Vagina (tissue), 2 donors: ENCODE data around the gene LZTS2.

ENCODE experiments used
- POLR2A ChIP-seq, 2 donors: fragments of 450-650 bp; IDR thresholded peaks; one replicate each; pipeline ENCODE4 v1.6.1; 2017; ENCODE audit warnings: antibody characterized with exemption in 2 of 2, mild to moderate bottlenecking in 2 of 2, moderate library complexity in 2 of 2
- POLR2AphosphoS5 ChIP-seq, 2 donors: sonication (generic); formaldehyde crosslinking; IDR thresholded peaks; one replicate each; pipeline ENCODE4 v1.9.0; 2017; ENCODE audit warnings: antibody characterized with exemption in 2 of 2, mild to moderate bottlenecking in 2 of 2, low read depth in 1 of 2; ENCODE audit not compliant: insufficient read depth in 1 of 2
- TF ChIP-seq, protein P1 (sequence below), 3 experiments: fragments of 450-650 bp in 2 of 3; fragments of 200-600 bp in 1 of 3; sonication (generic) in 1 of 3; IDR thresholded peaks; one replicate each; pipeline ENCODE4 v1.5.1; 2017 to 2019; ENCODE audit warnings: antibody characterized with exemption in 3 of 3, mild to moderate bottlenecking in 2 of 3, moderate library complexity in 2 of 3

DNA sequence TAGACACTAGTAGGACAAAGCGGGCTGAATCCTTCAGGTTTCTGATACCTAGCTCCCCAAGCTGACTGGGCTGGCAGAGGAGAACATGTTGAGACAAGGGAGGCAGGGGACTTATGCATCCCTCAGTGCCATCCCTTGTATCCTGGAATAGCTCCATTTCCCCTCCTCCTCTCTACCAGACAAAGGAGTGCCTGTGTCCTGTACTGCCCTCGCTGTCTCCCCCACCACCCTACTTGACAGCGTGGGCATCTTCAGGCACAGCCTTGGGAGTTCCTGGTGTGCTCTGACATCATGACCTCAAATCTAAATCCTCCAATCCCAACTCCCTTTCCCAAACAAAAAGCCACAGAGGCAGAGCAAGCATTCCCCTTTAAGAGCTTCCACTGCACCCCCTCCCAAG lies 40.5 kb downstream of the LZTS2 start:
- TF ChIP-seq, protein P1, sequence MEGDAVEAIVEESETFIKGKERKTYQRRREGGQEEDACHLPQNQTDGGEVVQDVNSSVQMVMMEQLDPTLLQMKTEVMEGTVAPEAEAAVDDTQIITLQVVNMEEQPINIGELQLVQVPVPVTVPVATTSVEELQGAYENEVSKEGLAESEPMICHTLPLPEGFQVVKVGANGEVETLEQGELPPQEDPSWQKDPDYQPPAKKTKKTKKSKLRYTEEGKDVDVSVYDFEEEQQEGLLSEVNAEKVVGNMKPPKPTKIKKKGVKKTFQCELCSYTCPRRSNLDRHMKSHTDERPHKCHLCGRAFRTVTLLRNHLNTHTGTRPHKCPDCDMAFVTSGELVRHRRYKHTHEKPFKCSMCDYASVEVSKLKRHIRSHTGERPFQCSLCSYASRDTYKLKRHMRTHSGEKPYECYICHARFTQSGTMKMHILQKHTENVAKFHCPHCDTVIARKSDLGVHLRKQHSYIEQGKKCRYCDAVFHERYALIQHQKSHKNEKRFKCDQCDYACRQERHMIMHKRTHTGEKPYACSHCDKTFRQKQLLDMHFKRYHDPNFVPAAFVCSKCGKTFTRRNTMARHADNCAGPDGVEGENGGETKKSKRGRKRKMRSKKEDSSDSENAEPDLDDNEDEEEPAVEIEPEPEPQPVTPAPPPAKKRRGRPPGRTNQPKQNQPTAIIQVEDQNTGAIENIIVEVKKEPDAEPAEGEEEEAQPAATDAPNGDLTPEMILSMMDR (IDR thresholded peaks at IDR 0.05) = no peak
- TF ChIP-seq POLR2A (IDR thresholded peaks at IDR 0.05) (no peak), POLR2AphosphoS5 (IDR thresholded peaks at IDR 0.05; ENCODE audit: insufficient read depth in 1 of 2, low read depth in 1 of 2) (no peak)
